Loucy (cell line): ENCODE data around the gene ST6GALNAC4.

Source experiments
- H2AFZ ChIP-seq: fragments of 200-600 bp; sonication (generic); 2 replicates; pipeline ENCODE4 v1.6.0; 2016; ENCODE audit warnings: antibody characterized with exemption, mild to moderate bottlenecking, low read length, moderate library complexity
- H3F3A ChIP-seq: fragments of 200-600 bp; 2 replicates; pipeline ENCODE4 v1.6.0; 2016; ENCODE audit warnings: antibody characterized with exemption, low read depth, mild to moderate bottlenecking
- H3K27me3 ChIP-seq: fragments of 200-600 bp; sonication (generic); 2 replicates; pipeline ENCODE4 v1.6.1; 2014; ENCODE audit warnings: low read length, mild to moderate bottlenecking; ENCODE audit not compliant: insufficient read depth, poor library complexity, severe bottlenecking
- H3K36me3 ChIP-seq: fragments of 200-600 bp; sonication (generic); 2 replicates; pipeline ENCODE4 v1.6.1; 2016; ENCODE audit warnings: low read length; ENCODE audit not compliant: insufficient read depth
- H3K4me1 ChIP-seq: fragments of 200-600 bp; sonication (generic); 2 replicates; pipeline ENCODE4 v1.5.1; 2014; ENCODE audit warnings: low read length, mild to moderate bottlenecking; ENCODE audit not compliant: insufficient read depth, poor library complexity, severe bottlenecking
- H3K4me2 ChIP-seq: fragments of 200-600 bp; sonication (generic); 2 replicates; pipeline ENCODE4 v1.6.0; 2014; ENCODE audit warnings: antibody characterized with exemption, low read length, low read depth, mild to moderate bottlenecking; ENCODE audit not compliant: poor library complexity, severe bottlenecking
- H3K4me3 ChIP-seq: fragments of 200-600 bp; sonication (generic); 2 replicates; pipeline ENCODE4 v1.5.1; 2014; ENCODE audit warnings: low read length, mild to moderate bottlenecking, mixed read lengths; ENCODE audit not compliant: poor library complexity, severe bottlenecking
- H3K79me2 ChIP-seq: fragments of 200-600 bp; sonication (generic); 2 replicates; pipeline ENCODE4 v1.6.1; 2014; ENCODE audit warnings: low read length; ENCODE audit not compliant: insufficient read depth
- H3K9ac ChIP-seq: fragments of 200-600 bp; sonication (generic); 2 replicates; pipeline ENCODE4 v1.6.0; 2014; ENCODE audit warnings: mild to moderate bottlenecking, low read depth, low read length, moderate library complexity; ENCODE audit not compliant: poor library complexity, severe bottlenecking
- H3K9me2 ChIP-seq: fragments of 200-600 bp; sonication (generic); replicated peaks from 2 replicates; pipeline ENCODE4 v1.6.1; 2016; ENCODE audit warnings: low read depth, low read length, mixed read lengths
- H3K9me3 ChIP-seq: fragments of 200-600 bp; sonication (generic); 2 replicates; pipeline ENCODE4 v1.6.1; 2014; ENCODE audit warnings: mild to moderate bottlenecking, antibody characterized with exemption, low read length, low read depth; ENCODE audit not compliant: insufficient read depth
- H4K20me1 ChIP-seq: fragments of 200-600 bp; sonication (generic); 2 replicates; pipeline ENCODE4 v1.6.0; 2014; ENCODE audit warnings: antibody characterized with exemption, low read length, mild to moderate bottlenecking; ENCODE audit not compliant: insufficient read depth, poor library complexity, severe bottlenecking
- EZH2phosphoT487 ChIP-seq: fragments of 200-600 bp; IDR thresholded peaks from 2 replicates; pipeline ENCODE4 v1.6.1; 2018; ENCODE audit warnings: antibody characterized with exemption, mild to moderate bottlenecking, moderate library complexity, borderline replicate concordance
- TF ChIP-seq, protein P1 (sequence below): fragments of 200-600 bp; sonication (generic); conservative IDR thresholded peaks from 2 replicates; pipeline ENCODE4 v1.5.1; 2014; ENCODE audit warnings: mild to moderate bottlenecking, antibody characterized with exemption, low read length

The ST6GALNAC4 gene

DNA sequence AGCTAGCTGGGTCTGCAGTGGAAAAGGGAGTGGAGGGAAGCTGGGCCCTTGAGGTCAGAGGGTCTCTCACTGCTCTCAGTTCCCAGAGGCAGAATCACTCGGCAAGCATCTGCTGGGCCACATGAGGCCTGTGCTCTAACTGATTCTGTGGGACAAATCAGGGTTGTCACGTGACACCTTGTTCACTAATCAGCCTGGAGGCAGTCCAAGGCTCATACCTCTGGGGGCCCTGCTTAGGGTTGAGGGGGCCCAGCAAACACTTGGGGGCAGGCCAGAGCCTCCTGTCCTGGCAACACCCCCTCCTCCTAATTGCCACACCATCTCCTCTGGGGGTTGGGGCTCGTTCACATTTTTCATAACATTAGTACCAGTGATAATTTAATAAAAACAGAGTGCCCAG lies 29.9 kb upstream of the ST6GALNAC4 start:
- Histone ChIP-seq H3K9ac (no peak overlapping the region), H3K9me2 (no peaks in the 10 kb centered on the region), H3K9me3 (no peaks in the 10 kb centered on the region), H3K27me3 (no peaks in the 10 kb centered on the region), H3K79me2 (peaks cover under 1% of the 10 kb centered on the region; the same call in 1 of the 2 replicates), H3K4me3 (no peak overlapping the region), H3K4me2 (no peak overlapping the region), H3K36me3 (peaks cover 50% of the 10 kb centered on the region; the same call in 1 of the 2 replicates), H3F3A (no peaks in the 10 kb centered on the region), H3K4me1 (no peaks in the 10 kb centered on the region), H2AFZ (no peak overlapping the region), H4K20me1 (no peaks in the 10 kb centered on the region)
- TF ChIP-seq, protein P1, sequence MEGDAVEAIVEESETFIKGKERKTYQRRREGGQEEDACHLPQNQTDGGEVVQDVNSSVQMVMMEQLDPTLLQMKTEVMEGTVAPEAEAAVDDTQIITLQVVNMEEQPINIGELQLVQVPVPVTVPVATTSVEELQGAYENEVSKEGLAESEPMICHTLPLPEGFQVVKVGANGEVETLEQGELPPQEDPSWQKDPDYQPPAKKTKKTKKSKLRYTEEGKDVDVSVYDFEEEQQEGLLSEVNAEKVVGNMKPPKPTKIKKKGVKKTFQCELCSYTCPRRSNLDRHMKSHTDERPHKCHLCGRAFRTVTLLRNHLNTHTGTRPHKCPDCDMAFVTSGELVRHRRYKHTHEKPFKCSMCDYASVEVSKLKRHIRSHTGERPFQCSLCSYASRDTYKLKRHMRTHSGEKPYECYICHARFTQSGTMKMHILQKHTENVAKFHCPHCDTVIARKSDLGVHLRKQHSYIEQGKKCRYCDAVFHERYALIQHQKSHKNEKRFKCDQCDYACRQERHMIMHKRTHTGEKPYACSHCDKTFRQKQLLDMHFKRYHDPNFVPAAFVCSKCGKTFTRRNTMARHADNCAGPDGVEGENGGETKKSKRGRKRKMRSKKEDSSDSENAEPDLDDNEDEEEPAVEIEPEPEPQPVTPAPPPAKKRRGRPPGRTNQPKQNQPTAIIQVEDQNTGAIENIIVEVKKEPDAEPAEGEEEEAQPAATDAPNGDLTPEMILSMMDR: no peak
- TF ChIP-seq EZH2phosphoT487: no peak

DNA sequence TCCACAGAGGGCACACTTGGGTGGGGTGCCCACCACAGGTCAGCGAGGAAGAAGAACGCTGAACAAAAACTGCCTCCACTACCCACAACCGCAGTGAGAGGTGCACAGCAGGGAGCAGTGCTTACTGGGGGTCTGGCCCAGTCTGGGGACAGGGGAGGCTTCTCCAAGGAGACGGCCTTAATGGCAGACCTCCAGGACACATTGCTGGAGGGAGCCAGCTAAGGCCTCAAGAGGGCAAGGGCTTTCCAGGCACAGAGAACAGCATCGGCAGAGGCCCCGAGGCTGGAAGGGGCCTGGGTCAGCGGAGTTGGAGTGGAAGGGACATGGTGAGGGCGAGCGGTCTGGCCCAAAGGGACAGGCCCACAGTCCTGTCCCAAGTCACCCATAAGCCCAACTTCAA lies 29.1 kb upstream of the ST6GALNAC4 start:
- no peaks in the 10 kb centered on the region for H3K4me1 ChIP-seq
- no peaks in the 10 kb centered on the region for H3K27me3 ChIP-seq
- TF ChIP-seq, protein P1: no peak
- TF ChIP-seq EZH2phosphoT487: no peak
- no peaks in the 10 kb centered on the region for H3F3A ChIP-seq
- H3K9me2 ChIP-seq: no peaks in the 10 kb centered on the region
- H3K9me3 ChIP-seq: no peaks in the 10 kb centered on the region
- no peak overlapping the region for H3K9ac ChIP-seq
- H3K4me3 ChIP-seq: no peak overlapping the region
- no peaks in the 10 kb centered on the region for H4K20me1 ChIP-seq
- no peak overlapping the region for H2AFZ ChIP-seq
- no peaks in the 10 kb centered on the region for H3K79me2 ChIP-seq
- no peak overlapping the region for H3K4me2 ChIP-seq
- peaks cover 53% of the 10 kb centered on the region; the same call in 1 of the 2 replicates for H3K36me3 ChIP-seq

DNA sequence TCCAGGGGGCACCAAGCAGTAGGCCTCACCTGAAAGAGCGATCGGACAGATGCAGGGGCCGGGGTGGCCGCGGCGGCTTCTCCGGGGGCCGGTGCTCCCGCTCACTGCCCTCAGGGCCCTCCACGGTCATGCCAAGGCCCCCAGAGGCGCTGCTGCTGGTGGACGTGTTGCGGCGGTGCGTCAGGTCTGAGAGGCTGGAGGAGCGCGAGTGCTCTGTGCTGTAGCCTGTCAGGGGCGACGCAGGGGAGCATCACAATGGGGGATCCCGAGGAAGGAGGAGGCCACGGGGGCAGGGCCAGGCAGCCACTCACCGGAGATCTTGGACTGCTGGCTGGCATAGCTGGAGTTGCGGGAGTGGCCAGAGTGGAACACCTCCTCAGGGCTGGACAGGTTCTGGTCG lies 28.5 kb upstream of the ST6GALNAC4 start:
- Histone ChIP-seq H4K20me1 (no peaks in the 10 kb centered on the region), H3K4me3 (no peak overlapping the region), H3K4me2 (no peak overlapping the region), H3K79me2 (no peaks in the 10 kb centered on the region), H2AFZ (no peak overlapping the region), H3K9ac (no peak overlapping the region), H3F3A (no peaks in the 10 kb centered on the region), H3K9me3 (no peaks in the 10 kb centered on the region), H3K27me3 (no peaks in the 10 kb centered on the region), H3K4me1 (no peaks in the 10 kb centered on the region), H3K9me2 (no peaks in the 10 kb centered on the region), H3K36me3 (peaks cover 53% of the 10 kb centered on the region; the same call in 1 of the 2 replicates)
- TF ChIP-seq EZH2phosphoT487: no peak
- TF ChIP-seq, protein P1: no peak
